ENCODE results near the gene ZMAT5. TPM values are rescaled to one million over a fixed set of nuclear protein-coding genes. Genes with fewer than 3 reads are reported as not detected.

ZMAT5 gene
- polyA plus RNA-seq, 3 donors = 27.1 to 79.4 (median 59.3) TPM

DNA sequence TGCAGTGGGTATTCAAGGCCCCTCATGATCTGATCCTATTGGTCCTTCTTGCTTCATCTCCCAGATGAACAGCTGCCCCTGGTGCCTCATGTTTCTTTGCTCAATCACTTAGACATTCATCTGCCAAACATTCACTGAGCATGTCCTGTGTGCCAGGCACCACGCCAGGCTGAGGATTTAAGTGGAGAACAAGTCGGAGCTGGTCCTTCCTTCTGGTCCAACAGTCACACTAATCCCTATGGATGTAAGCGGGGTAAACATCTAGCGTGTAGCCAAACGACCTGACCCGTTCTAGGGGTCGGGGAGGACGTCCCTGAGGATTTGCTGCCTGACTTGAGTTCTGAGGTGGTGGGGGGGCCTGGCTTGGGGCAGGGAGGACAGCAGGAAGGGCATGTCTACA lies 21.9 kb downstream of the ZMAT5 start:
- no peaks in the 10 kb centered on the region for H4K20me1 ChIP-seq (ENCODE audit: insufficient read depth, low read length)
- H3K27me3 Mint-ChIP-seq (ENCODE audit: low read depth in 3 of 3) = no peaks in the 10 kb centered on the region
- no peaks in the 10 kb centered on the region for H3K9me3 Mint-ChIP-seq
- no peak for DNase-seq
- H3K79me2 ChIP-seq (ENCODE audit: insufficient read depth, low read length) = no peaks in the 10 kb centered on the region
- peaks cover 59 to 77% of the 10 kb centered on the region in 2 donors for H3K36me3 ChIP-seq (replicated peaks in 1 of 2; ENCODE audit: control insufficient read depth in 1 of 2, insufficient read depth in 2 of 2, low read length in 2 of 2)
- no peaks in the 10 kb centered on the region for H3K4me1 ChIP-seq (ENCODE audit: control insufficient read depth in 1 of 2, insufficient read depth in 2 of 2, low read length in 2 of 2)
- H2AFZ ChIP-seq (ENCODE audit: insufficient read depth, low read depth, low read length, poor library complexity, severe bottlenecking) = no peak overlapping the region
- no peak overlapping the region for H3K4me2 ChIP-seq (replicated peaks; ENCODE audit: extremely low read depth, low read length, poor library complexity, severe bottlenecking)
- no peak overlapping the region for H3K27ac ChIP-seq (ENCODE audit: low read depth in 1 of 2, low read length in 2 of 2)
- intact Hi-C loops (cut with micrococcal nuclease) = no loop called here
- H3K4me3 Mint-ChIP-seq = no peak overlapping the region
- H3K27ac Mint-ChIP-seq = peak overlapping the region in 2 of 7 donors; percentile 25 to 35
- no peaks in the 10 kb centered on the region for H3K4me1 Mint-ChIP-seq
- no peaks in the 10 kb centered on the region for H3K27me3 ChIP-seq (ENCODE audit: control insufficient read depth in 2 of 2, insufficient read depth in 2 of 2, low read length in 2 of 2)
- H3K9me3 ChIP-seq (replicated peaks in 1 of 2; ENCODE audit: control insufficient read depth in 1 of 2, insufficient read depth in 1 of 2, low read length in 2 of 2) = no peaks in the 10 kb centered on the region
- no peak overlapping the region for H3K9ac ChIP-seq (ENCODE audit: insufficient read depth, low read length, poor library complexity, severe bottlenecking)
- TF ChIP-seq, protein P1, sequence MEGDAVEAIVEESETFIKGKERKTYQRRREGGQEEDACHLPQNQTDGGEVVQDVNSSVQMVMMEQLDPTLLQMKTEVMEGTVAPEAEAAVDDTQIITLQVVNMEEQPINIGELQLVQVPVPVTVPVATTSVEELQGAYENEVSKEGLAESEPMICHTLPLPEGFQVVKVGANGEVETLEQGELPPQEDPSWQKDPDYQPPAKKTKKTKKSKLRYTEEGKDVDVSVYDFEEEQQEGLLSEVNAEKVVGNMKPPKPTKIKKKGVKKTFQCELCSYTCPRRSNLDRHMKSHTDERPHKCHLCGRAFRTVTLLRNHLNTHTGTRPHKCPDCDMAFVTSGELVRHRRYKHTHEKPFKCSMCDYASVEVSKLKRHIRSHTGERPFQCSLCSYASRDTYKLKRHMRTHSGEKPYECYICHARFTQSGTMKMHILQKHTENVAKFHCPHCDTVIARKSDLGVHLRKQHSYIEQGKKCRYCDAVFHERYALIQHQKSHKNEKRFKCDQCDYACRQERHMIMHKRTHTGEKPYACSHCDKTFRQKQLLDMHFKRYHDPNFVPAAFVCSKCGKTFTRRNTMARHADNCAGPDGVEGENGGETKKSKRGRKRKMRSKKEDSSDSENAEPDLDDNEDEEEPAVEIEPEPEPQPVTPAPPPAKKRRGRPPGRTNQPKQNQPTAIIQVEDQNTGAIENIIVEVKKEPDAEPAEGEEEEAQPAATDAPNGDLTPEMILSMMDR (IDR thresholded peaks at IDR 0.05) = no peak
- no peak overlapping the region for H3K4me3 ChIP-seq (replicated peaks in 1 of 3; ENCODE audit: low read depth in 2 of 3, low read length in 3 of 3)
- WGBS (ENCODE audit: insufficient coverage) = 100% methylated on average over 7 of the region's 8 CpGs
- H3K36me3 Mint-ChIP-seq = peaks cover 58 to 81% of the 10 kb centered on the region in 2 donors

DNA sequence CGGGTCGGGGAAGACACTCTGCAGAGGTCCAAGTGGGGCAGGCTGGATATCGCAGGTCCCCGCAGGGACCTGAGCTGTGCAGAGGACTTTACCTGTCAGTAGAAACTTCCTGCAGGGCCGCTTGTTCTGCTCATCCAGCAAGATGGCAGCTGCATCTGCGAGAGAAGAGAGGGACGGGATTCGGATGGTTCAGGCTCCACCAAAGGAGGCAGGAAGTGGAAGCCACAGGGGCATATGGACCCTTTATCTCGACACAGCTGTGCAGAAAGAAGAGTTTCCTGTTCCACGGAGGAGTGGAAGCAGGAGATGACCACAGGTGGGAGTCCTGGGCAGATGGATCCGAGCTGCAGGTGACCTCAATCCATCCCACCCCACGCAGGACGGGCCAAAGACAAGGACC lies 24.5 kb downstream of the ZMAT5 start:
- H3K36me3 Mint-ChIP-seq = peaks cover 62 to 87% of the 10 kb centered on the region in 2 donors
- no peaks in the 10 kb centered on the region for H3K79me2 ChIP-seq (ENCODE audit: insufficient read depth, low read length)
- DNase-seq = no peak
- H3K4me2 ChIP-seq (replicated peaks; ENCODE audit: extremely low read depth, low read length, poor library complexity, severe bottlenecking) = no peak overlapping the region
- H3K4me3 Mint-ChIP-seq = no peak overlapping the region
- H3K4me3 ChIP-seq (replicated peaks in 1 of 3; ENCODE audit: low read depth in 2 of 3, low read length in 3 of 3) = no peak overlapping the region
- TF ChIP-seq, protein P1 (IDR thresholded peaks at IDR 0.05) = no peak
- no peak overlapping the region for H2AFZ ChIP-seq (ENCODE audit: insufficient read depth, low read depth, low read length, poor library complexity, severe bottlenecking)
- H3K27ac Mint-ChIP-seq = no peak overlapping the region
- no peak overlapping the region for H3K9ac ChIP-seq (ENCODE audit: insufficient read depth, low read length, poor library complexity, severe bottlenecking)
- H3K9me3 ChIP-seq (replicated peaks in 1 of 2; ENCODE audit: control insufficient read depth in 1 of 2, insufficient read depth in 1 of 2, low read length in 2 of 2) = no peaks in the 10 kb centered on the region
- intact Hi-C loops (cut with micrococcal nuclease) = no loop called here
- H3K27ac ChIP-seq (ENCODE audit: low read depth in 1 of 2, low read length in 2 of 2) = no peak overlapping the region
- no peaks in the 10 kb centered on the region for H3K4me1 Mint-ChIP-seq
- H3K27me3 ChIP-seq (ENCODE audit: control insufficient read depth in 2 of 2, insufficient read depth in 2 of 2, low read length in 2 of 2) = no peaks in the 10 kb centered on the region
- 46% methylated on average over 13 of the region's 13 CpGs for WGBS (ENCODE audit: insufficient coverage)
- peaks cover 59 to 78% of the 10 kb centered on the region in 2 donors for H3K36me3 ChIP-seq (replicated peaks in 1 of 2; ENCODE audit: control insufficient read depth in 1 of 2, insufficient read depth in 2 of 2, low read length in 2 of 2)
- peaks cover 0 to 1% (median 0%) of the 10 kb centered on the region in 3 donors for H3K27me3 Mint-ChIP-seq (ENCODE audit: low read depth in 3 of 3)
- no peaks in the 10 kb centered on the region for H4K20me1 ChIP-seq (ENCODE audit: insufficient read depth, low read length)
- no peaks in the 10 kb centered on the region for H3K4me1 ChIP-seq (ENCODE audit: control insufficient read depth in 1 of 2, insufficient read depth in 2 of 2, low read length in 2 of 2)
- peaks cover 0 to 2% (median 0%) of the 10 kb centered on the region in 7 donors for H3K9me3 Mint-ChIP-seq

Data from CD14-positive monocyte (primary cell).